HG03342 (cell line): Measurements from ENCODE around the gene KNCN.

Source experiments
- ATAC-seq: cut with Tn5 transposase; IDR thresholded peaks from one replicate; pipeline ENCODE4 v1.9.1; 2021; ENCODE audit warnings: mild to moderate bottlenecking, moderate library complexity; ENCODE audit not compliant: unreplicated experiment

Gene KNCN

DNA sequence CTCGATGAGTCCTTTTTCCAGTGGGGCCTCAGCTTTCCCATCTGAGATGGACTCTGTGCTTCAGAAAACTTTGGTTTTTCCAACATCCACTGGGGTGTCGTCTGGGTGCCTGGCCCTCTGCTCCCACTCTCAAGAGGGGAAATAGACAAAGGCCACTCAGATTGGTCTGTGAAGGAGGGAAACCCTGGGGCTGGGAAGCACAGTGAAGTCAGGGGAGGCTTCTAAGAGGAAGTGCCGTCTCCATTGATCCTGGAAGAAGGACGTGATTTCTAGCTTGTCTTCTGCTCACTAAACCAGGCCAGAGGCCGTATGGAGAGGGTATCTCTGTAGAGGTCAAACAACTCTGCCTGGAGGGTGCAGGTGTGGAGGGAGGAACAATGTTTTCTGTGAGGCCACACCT, 5.2 kb downstream of the KNCN start:
- ATAC-seq, result no peak

DNA sequence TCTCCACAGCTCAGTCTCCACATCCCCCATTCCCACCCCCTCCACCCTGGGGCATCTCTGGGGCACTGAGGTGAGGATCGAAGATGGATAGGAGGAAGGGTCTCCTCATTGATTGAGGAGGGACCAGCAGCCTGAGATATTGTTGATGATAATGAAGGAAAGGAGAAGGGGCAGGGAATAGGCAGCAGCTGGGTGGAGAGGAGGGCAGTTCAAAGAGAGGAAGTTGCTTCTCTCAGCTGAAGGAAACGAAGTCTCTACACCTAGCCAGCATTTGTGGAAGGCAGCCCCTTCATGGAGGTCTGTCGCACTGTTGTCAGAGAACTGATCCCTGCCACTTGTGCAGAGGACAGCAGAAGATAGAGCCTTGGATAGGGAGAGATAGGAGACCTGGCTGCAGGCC, 5.7 kb downstream of the KNCN start:
- no peak for ATAC-seq

DNA sequence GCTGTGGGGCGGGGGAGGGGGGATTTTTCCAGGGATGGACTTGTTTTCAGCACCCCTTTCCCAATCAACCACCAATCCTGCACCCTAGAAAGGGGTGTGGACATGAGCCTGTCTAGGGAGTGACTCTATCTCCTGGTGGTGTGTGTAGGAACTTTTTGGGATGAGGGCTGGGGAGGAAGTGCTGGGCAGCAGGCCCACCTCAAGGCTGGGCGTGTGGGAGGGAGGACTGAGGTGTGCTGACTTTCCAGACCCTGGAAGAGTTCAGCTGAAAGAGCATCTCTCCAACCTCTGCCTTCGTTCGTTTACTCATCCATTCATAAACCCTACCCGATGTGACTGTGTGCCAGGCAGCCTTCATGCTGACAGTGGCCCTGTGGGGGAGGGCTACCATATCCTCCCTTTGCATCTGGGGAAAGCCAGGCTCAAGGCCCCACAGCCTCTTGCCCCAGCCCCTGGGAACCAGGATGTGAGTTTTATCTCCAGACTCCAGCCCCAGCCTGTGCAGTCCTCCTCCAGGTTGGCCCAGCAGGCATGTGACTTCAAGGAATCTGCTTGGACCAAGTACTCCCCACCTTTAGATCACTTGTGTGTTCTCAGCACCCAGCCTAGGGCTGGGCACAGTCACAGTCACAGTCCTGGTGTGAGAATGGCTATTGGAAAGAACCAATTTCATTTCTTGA, 6.7 kb downstream of the KNCN start:
- no peak for ATAC-seq

DNA sequence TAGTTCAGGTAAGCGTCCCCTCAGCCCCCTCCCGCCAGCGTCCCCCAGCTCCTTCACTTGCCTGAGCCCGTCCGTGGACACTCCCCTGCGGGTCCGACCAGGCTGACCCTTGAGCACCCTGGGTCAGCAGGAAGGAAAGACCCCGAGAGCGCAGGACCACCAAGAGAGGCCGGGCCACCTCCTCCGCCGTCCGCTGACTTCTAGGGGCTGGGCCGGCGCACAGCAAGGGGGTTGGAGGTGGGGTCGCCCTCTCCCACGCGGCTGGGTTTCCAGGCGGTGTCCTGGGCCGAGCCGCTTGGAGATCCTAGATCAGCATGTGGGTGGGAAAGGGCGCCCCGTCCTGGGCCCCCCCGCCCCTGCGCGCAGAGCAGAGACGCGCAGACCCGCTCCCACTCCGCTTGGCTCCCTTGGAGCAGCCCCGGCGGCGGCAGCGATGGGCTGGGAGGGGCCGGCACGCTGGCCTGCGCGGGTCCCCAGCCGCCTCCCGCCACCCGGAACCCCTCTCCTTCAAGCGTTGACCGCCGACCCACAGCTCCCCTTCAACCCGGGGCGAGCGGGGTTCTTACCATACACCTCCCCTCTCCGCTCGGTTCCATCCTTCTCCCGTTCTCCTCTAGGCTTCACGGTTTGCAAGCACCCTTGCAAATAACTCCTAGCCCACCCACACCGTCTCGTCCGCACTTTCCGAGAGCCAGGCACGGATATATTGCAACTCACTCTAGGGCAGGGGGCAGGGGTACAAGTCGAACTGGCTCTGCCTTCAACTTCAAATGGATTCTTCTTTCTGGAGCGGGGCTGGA, 7.5 kb downstream of the KNCN start:
- no peak for ATAC-seq

DNA sequence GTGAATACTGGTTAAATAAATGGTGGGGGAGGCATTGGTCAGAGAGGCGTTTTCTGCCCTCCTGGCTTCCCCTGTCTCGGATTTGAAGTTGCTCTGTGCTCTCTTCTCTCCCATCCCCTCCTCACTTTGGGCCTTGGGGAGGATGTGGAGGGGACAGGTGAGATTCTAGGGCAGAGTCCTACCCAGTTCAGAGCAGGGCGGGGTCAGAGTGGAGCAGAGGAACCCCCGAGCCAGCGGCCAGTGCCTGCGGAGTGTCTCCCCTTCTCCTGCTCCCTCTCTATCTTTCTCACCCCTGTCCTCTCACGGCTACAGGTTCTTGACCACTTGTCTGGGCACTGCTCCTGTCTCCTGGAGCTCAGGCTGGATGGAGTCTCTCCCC, 8.1 kb downstream of the KNCN start:
- ATAC-seq, result no peak

DNA sequence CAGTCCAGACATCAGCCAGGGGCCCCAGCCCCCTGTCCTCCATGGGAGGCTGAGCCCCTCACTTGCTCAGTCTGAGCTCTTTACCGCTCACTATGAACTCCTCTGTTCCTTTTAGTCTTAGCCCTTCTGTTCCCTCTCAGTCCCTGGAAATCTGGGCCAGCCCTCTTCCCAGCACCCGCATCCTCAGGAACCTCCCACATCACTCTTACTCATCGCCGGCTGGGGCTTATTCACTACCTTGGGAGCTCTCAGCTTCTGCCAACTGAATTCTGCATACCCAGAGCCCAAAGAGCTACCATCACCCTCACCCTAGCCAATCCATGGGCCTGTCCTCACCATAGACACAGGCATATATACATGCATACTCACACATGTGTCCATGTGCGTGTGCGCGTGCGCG, 11.5 kb downstream of the KNCN start:
- no peak for ATAC-seq

DNA sequence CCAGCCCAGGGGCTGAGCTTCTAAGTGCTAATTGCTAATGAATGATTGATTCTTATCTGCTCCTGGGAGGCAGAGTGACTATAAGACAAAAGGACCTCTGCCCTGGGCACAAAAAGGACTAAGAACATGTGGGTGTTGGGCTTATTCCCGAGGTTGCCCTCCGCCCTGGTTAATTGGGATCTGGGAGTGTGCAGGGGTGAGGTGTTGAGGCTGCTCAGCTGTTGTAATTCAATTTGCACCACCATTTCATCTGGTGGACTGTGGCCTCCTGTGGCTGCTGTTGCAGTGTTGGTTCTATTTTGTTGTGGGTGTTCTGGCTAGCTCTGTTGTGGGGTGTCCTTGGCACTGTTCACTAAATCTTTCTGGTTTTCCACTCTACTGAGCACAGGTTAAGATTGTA, 13.3 kb downstream of the KNCN start:
- no peak for ATAC-seq

DNA sequence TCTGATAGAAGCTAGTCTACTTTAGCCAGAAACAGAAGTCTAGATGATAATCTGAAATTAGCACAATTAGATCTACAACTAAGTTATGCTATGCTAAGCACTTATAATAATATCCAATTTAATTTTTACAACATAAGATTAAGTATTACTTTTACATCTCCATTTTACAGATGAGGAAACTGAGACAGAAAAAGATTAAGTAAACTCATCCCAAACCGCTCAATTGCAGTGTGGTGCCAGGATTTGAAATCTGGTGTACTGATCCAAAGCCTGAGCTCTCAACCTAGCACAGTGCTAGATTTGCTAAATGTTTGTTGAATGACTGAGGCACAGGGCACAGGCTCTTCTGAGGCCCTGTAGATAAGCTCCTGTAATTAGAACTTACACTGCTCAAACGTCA, 13.8 kb downstream of the KNCN start:
- ATAC-seq, result no peak

DNA sequence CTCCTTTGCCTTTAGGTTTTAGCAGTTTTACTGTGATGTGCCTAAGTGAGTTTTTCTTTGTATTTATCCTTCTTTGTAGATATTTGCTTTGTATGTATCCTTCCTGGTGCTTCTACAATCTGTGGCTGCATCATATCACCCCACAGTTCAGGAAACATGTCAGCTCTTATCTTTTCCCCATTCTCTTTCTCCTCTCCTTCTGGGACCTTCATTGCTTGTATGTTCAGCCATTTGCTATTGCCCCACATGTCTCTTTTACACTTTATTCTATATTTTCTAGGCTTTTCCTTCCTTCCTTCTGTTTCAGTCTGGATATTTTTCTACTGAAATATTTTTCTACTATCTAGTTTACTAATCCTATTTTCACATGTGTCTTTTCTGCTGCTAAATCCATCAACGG, 14.9 kb downstream of the KNCN start:
- ATAC-seq, result no peak

DNA sequence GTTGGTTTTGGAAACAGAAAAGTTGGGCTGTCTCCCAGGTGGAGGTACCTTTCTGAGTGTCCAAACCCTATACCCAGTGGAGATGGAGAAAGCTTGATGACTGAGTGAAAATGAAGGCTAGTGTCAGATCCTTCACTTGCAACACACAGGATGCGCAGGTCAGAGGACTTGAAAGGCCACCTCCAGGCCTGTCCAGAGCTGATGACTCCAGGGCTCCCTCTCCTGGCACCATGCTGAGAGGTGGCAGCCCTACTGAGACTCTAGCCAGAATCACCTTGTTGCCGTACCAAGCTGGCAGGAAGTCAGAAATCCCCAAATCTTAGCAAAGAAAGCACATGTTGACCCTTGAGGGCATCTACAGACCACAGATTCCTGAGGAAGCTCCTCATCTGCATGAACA, 16.4 kb downstream of the KNCN start:
- no peak for ATAC-seq

DNA sequence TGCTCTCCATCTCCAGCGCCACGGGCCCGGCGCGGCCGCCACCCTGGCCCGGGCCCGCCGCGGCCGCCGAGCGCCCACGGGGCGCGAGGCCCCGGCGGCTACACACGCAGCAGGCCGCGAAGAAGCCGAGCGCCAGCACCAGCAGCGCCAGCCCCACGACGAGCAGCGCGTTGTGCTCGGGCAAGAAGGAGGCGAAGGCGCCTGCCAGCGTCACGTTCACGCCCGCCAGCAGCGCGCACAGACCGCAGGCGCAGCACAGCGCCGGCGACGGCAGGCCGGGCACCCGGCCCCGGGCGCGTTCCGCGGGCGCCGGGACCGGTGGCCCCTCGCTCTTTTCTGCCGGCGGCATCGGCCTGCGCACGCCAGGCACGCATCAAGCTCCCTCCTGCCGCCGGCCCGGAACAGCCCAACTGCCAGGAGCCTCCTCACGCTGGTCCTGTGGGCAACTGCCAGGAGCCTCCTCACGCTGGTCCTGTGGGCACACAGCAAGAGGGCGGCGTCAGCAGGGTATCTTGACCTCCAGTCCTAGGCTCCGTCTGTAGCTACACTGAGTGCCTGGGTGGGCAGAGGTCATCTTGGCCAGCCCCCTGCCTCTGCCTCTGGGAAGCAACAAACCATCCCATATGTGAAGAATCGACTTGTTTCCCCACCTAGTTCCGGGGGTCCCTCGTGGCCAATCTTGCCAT, 18.1 kb downstream of the KNCN start:
- ATAC-seq, result no peak

DNA sequence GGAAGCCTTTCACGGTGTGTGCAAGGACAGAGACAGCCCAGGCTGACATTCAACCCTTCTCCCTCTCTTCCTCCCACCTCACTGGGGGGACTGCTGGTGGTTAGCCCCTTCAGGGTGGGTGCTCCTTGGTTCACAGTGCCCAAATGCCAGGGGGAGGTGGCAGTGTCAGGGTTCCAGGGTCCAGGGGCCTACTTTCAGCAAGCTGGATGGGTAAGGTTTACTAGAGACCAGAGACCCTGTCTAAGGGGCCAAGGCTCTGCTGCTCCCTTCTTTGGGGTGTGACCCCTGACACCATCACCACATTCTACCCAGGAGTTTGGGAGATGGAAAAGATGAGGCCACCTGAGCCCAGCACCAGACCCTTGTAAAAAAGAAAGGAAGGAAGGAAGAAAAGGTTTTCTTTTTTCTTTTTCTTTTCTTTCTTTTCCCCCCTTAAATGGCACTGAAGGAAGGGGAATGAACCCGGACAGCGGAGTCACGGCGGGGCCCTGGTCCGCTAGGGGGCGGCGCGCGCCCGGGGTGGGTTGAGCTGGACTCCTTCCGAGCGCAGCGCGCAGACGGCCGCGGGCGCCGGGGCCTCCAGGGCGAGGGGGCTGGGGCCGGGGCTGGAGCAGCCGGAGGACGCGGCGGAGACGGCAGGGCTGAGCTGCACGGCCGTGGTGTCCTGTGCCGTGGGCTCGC, 18.8 kb downstream of the KNCN start:
- peak; percentile 44 for ATAC-seq

DNA sequence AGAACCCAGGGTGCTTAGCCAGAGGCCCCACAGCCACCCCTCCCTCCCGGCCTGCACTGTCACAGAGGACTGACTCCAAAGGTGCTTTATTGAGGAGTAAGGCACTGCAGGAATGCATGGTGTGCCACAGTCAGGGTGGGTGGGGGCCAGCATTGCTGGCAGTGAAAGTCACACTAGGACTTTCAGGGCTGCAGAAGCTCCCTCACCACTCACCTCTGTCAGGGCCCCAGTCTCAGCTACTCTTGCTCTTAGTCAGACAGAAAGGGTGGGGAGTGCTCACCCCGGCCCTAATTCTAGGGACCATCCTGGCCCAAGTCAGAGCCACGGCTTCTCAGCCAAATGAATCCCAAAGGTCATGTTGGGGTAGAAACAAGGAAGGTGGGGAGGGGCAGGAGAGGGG, 19.4 kb downstream of the KNCN start:
- no peak for ATAC-seq

DNA sequence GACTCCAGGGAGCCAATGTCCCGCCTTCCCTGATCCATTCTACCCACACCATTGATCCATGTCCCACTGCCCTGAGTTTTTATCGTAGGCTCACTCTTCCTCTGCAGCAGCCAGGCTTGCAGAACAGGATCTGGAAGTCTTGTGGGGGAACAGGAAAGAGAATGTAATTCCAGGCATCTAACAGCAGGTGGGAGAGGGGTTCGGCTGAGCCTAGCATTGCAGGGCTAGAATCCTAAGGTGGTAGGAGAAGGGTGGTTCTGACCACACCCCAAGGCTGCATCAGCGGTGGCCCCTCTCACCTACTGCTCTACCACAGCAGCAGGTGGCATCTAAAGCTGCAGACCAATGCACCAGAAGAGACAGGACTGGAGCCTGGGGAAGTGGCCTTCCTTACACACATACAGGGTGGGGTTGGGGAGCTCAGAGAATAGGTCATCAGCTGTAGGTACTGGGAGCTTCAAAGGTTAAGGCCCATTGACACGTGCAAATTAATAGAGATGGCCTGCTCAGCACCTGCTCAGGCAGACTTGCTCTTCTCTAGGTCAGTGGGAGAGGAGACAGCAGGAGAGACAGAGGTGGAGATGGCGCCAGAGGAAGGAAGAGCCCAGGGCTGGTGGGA, 20.5 kb downstream of the KNCN start:
- no peak for ATAC-seq

DNA sequence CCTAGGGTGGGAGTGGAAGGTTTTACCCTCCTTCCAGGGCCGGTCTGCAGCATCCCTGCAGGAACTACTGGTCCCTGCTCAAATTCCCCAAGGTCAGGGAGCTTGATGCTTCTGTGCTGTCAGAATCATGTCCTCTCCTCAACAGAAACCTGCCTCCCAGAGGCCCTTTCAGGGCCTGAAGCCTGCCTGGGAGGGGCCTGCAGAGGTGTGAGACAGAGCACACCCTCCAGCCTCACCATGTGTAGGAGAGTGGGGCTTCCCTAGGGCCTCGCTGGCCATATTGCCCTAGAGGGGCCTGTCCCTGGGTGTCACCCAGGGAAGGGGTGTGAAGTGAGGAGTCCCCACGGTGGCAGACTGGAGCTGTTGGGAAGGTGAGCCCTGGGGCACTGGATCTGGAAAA, 21.1 kb downstream of the KNCN start:
- no peak for ATAC-seq

DNA sequence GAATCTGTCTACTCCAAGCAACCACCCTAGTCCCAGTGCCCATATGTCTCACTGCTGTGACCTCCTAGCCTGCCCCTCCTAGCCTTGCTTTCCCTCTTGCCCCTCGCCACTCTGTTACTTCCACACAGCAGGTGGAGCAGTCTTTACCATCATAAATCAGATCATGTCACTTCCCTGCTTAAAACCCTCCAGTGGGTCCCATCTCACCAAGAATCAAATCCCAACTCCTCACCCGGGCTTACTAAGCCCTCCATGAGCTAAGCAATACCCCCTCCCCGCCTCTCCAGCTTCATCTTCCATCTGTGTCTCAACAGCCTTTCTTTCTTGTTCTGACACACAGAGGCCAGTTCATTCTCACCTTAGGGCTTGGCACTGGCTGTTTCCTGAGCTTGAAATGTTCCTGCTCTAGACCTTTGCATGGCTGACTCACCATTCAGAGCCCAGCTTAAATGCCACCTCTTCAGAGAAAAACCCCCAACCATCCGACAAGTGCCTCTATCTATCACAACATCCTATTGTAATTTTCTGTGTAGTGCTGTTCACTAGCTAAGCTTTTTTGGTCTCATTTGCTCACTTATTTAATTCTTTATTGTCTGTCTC, 22.3 kb downstream of the KNCN start:
- no peak for ATAC-seq

DNA sequence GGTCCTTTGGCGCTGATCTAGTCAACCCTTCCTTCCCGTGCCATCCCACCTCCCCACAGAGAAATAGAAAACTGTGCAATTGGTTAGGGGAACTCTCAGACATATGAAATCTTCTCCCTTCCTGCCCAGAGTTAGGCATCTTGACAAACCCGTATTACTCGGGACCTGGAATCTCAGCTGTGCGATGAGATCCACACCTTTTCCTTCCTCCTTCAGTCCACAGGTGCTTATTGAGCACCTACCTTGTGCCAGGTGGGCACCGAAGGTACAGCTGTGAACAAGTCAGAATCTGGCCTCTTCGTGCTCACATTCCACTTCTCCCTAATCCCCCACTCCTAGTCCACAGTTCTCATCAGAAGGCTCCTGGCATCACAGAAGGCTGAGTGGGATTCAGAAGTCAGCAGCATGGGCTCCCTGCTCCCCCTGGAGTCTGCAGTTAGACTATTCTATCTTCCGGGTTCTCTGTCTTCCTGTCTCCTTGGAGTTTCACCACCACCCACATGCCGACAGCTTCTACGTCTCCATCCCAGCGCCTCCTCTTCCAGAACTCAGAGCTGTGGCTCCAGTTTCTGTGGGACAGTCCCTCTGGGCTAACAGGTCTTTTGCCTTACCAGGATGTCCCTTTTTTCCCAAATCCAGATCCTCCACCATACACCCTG, 23.0 kb downstream of the KNCN start:
- no peak for ATAC-seq

DNA sequence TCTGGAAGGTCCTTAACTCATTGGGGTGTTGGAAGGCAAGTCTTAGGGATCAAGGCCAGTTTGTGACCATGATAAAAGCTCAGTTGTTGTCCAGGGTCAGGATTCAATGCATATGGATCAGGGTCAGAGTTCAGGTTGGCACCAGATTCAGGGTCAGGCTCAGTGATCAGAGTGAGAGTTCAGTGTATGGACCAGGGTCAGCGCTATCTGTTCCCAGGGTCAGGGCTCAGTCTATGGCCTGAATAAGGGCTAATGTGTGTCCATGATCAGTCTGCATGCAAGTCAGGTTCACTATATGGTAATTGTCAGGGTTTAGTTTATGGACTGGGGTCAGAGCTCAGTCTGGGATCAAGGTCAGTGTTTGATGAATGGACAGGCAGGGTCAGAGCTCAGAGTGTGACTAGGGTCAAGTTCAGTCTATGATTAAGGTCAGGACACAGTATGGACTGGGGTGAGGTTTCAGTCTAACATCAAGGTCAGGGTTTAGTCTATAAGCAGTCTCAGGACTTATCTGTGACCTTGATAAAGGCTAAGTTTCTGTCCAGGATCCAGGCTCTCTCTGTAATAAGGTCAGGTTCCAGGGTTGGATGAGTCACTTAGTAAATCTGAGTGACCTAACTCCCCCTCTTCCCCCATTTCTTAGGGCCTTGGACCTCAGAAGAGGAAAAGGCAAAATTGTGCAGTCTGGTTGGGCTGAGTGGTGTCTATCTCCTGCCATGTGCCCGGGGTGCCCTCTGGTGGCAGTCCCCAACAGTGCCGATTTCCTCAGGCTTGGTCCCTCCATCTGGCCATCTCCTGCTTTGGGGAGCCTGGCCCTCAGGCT, 23.8 kb downstream of the KNCN start:
- peak; percentile 67 for ATAC-seq

DNA sequence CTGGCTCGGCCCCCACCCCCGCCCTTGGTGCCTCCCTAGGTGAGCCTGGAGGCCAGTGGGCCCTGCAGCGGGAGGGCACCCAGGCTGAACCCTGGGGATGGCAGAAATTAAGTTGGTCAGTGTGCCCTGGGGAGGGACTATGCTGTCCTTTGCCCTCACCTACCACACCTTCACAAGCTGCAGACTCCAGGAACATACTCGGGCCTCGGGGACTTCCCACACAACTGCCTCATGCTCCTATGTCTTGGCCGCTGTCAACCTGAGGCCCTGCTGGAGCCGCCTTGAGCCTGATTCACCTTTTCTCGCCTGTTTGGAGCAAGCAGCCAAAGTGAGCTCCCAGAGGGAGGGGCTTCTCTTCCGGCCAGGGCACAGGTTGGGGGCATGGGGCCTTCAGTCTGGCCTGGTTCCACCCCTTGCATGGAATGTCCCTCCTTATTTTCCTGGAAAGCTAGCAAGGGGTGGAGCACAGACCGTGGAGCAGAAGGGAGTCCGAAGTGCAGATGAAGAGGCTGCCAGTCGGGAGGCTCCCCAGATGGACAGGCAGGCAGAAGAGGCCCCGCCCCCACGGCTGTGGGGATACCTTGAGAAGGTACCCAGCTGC, 24.7 kb downstream of the KNCN start:
- no peak for ATAC-seq
